NCI-H2107 (cell line): ENCODE measurements around the gene TIGD1.

Source experiments
- DNase-seq: peaks from one replicate; lab custom pipeline; 2025; lab: John Stamatoyannopoulos, UW

TIGD1 gene

GRCh38 chr2:232523682-232524597 lies 26.4 kb downstream of the TIGD1 start:
- no peak for DNase-seq

- no peak for DNase-seq
Measured at GRCh38 chr2:232523402-232523681, 27.0 kb downstream of the TIGD1 start.

GRCh38 chr2:232522623-232523401 lies 27.5 kb downstream of the TIGD1 start:
- no peak for DNase-seq

- no peak for DNase-seq
Measured at GRCh38 chr2:232521959-232522622, 28.3 kb downstream of the TIGD1 start.

- DNase-seq: no peak
Measured at GRCh38 chr2:232521098-232521497, 29.3 kb downstream of the TIGD1 start.

GRCh38 chr2:232520489-232520888 lies 29.9 kb downstream of the TIGD1 start:
- DNase-seq: no peak

- no peak for DNase-seq
Measured at GRCh38 chr2:232519581-232520438, 30.5 kb downstream of the TIGD1 start, which contains the start of gene PRSS56. PRSS56 (plus strand) TSS chr2:232520388; CDS start chr2:232520599, 211 bp downstream.

GRCh38 chr2:232518844-232519243 lies 31.5 kb downstream of the TIGD1 start:
- DNase-seq: no peak

- DNase-seq: no peak
Measured at GRCh38 chr2:232516551-232516950, 33.8 kb downstream of the TIGD1 start.

GRCh38 chr2:232515639-232516038 lies 34.7 kb downstream of the TIGD1 start:
- DNase-seq: no peak

- no peak for DNase-seq
Measured at GRCh38 chr2:232513353-232513752, 37.0 kb downstream of the TIGD1 start.

- no peak for DNase-seq
Measured at GRCh38 chr2:232512602-232513001, 37.8 kb downstream of the TIGD1 start.

- no peak for DNase-seq
Measured at GRCh38 chr2:232511336-232511890, 38.9 kb downstream of the TIGD1 start.

- DNase-seq: no peak
Measured at GRCh38 chr2:232508251-232508650, 42.1 kb downstream of the TIGD1 start.

GRCh38 chr2:232506709-232507108 lies 43.6 kb downstream of the TIGD1 start:
- DNase-seq: no peak

GRCh38 chr2:232505856-232506255 lies 44.5 kb downstream of the TIGD1 start:
- no peak for DNase-seq

- DNase-seq: no peak
Measured at GRCh38 chr2:232504438-232504837, 45.9 kb downstream of the TIGD1 start.

- no peak for DNase-seq
Measured at GRCh38 chr2:232503809-232504323, 46.5 kb downstream of the TIGD1 start.

GRCh38 chr2:232502911-232503808 lies 47.2 kb downstream of the TIGD1 start:
- DNase-seq: no peak

- no peak for DNase-seq
Measured at GRCh38 chr2:232502511-232502910, 47.8 kb downstream of the TIGD1 start.
